ENCODE measurements around the gene ATP5IF1.

Gene ATP5IF1

GRCh38 chr1:28267633-28268032 lies 31.7 kb downstream of the ATP5IF1 start:
- no peak for DNase-seq

GRCh38 chr1:28269529-28269928 lies 33.6 kb downstream of the ATP5IF1 start:
- no peak for DNase-seq

- no peak for DNase-seq
Measured at GRCh38 chr1:28272215-28272852, 36.4 kb downstream of the ATP5IF1 start.

DNA sequence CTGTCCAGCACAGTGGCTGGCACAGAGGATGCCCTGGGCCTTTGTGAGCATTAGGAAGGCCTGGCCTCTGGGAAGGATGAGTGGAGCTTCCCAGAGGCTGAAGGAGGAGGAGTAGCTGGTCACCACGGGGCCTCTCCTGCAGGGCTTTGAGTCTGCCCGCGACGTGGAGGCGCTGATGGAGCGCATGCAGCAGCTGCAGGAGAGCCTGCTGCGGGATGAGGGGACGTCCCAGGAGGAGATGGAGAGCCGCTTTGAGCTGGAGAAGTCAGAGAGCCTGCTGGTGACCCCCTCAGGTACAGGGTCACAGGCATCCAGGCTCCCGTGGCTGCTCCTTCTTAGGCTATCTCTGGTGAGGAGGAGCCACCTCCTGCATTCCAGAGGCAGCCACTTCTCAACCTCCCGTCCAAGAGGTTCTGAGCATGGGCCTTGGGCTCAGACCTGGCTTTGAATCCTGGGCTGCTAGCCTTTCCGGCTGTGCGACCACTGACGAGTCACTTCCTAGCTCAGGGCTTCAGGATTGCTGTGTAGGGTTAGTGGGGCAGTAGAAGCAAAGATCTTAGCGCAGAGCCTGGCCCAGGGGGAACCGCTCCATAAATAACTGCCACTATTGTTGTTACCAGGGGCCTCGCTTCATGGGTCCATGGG lies 37.4 kb downstream of the ATP5IF1 start:
- no peak for DNase-seq

GRCh38 chr1:28278763-28279162 lies 42.8 kb downstream of the ATP5IF1 start:
- no peak for DNase-seq

DNA sequence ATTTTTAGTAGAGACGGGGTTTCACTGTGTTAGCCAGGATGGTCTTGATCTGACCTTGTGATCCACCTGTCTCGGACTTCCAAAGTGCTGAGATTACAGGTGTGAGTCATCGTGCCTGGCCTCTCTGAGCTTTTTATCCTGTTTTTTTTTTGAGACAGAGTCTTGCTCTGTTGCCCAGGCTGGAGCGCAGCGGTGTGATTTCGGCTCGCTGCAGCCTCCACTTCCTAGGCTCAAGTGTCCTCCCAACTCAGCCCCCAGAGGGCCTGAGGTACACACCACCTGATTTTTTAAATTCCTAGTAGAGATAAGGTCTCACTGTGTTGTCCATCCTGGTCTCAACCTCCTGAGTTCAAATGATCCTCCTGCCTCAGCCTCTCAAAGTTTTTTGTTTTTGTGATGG lies 43.8 kb downstream of the ATP5IF1 start:
- no peak for DNase-seq

- DNase-seq = no peak
Measured at GRCh38 chr1:28280501-28280900, 44.6 kb downstream of the ATP5IF1 start.

- no peak for DNase-seq
Measured at GRCh38 chr1:28280977-28281381, 45.1 kb downstream of the ATP5IF1 start.

DNA sequence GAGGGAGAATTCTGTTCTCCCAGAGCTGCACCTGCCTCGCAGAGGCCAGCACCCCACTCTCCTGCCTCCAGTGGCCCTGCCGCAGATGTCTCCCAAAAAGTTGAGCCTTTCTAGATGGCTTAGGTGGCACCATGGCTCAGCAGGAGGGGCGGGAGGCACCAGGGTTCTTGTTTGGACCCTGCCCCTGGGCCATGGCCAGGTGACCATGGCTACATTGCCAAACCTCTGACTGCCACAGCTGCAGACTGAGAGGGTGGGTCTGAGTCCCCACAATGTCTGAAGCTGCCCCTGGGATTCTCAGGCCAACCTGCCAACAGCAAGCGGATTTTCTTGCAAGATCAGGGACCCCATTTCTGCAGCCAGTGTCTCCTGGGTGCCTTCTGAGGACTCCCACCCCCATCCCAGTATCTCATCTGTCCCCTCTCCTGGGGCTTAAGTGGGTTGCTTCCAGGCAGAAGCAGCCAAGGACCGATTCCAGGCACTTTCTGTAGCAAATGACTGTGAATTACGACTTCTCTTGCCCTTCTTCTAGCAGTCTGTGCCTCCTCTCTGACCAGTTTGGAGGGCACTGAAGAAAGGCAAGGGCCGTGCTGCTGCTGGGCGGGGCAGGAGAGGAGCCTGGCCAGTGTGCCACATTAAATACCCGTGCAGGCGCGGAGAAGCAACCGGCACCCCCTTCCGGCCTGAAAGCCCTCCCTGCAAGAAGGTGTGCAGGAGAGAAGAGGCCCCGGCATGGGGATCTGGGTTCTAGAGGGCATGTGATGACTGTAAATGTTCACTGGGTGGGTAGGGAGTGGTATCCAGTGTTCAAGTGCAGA lies 45.9 kb downstream of the ATP5IF1 start:
- DNase-seq = no peak

DNA sequence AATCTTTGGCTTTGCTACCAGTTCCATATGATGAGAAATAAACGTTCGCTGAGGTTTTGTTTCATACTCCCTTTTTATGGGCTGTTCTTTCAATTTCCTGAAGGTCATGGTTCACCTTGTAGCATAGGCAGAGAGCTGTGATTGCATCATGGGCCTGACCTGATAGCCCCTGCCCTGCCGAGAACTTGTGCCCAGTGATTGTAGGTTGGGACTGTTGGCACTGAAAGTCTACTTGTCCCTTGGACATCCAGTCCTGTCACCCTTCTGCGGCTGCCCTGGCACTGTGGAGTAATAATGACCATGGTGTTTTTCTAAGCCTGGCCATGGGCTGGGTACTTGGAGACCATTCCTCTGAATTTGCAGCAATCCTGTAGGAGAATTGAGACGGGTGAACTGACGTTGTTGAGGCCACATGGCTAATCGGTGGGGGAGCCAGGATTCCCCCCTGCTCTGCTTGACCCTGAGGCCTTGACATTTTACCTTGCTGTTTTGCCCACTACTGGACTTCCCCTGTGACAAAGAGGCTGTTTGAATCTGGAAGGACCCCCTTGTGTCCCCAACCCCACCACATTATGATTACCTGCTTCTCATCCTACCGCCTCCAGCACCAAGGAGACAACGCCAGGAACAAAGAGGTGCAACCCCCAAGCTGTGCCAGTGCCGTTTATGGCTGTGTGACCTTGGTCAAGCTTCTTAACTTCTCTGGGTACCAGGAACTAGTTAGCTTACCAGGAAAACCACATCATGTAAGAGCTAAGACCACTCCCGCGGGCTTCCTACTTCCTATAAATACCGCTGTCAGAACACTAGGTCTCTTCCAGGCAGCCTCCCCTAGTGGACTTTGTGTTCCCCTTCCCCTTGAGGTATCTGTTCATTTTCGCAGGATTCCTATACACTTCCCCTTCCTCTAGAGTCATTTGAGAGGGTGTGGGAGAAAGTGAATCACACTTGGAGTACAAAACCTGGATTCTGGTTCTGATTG lies 46.8 kb downstream of the ATP5IF1 start:
- DNase-seq = no peak

GRCh38 chr1:28286111-28286510 lies 50.2 kb downstream of the ATP5IF1 start:
- no peak for DNase-seq
